B cell (primary cell): ENCODE measurements around the gene TXK.

ENCODE experiments used
- CTCF ChIP-seq: fragments of 200-600 bp; IDR thresholded peaks from one replicate; pipeline ENCODE4 v1.8.0; 2022; ENCODE audit warnings: antibody characterized with exemption, mild to moderate bottlenecking
- EZH2 ChIP-seq: IDR thresholded peaks from 2 replicates; pipeline ENCODE4 v1.6.1; 2012; ENCODE audit warnings: borderline replicate concordance, low read depth, mild to moderate bottlenecking, moderate library complexity, low read length; ENCODE audit not compliant: insufficient read depth, poor library complexity, severe bottlenecking

GRCh38 chr4:48032721-48033120 lies 101.3 kb downstream of the TXK start:
- TF ChIP-seq CTCF, result no peak
- no peak for TF ChIP-seq EZH2
